GM19099 (cell line): ENCODE results near the gene UGCG.

Source experiments
- POLR2A ChIP-seq: IDR thresholded peaks from 3 replicates; pipeline ENCODE4 v1.6.1; 2011; ENCODE audit warnings: low read depth; ENCODE audit not compliant: insufficient read length; ENCODE audit errors: extremely low read depth

Gene UGCG

GRCh38 chr9:111877420-111877819 is 19.2 kb upstream of the UGCG start:
- TF ChIP-seq POLR2A, result no peak

GRCh38 chr9:111878946-111879345 is 17.7 kb upstream of the UGCG start:
- TF ChIP-seq POLR2A, result no peak

- no peak for TF ChIP-seq POLR2A
Measured at GRCh38 chr9:111886983-111887718, 9.5 kb upstream of the UGCG start.

GRCh38 chr9:111890334-111890733 is 6.3 kb upstream of the UGCG start:
- TF ChIP-seq POLR2A, result no peak

GRCh38 chr9:111891910-111892499 is 4.6 kb upstream of the UGCG start:
- TF ChIP-seq POLR2A, result no peak

- TF ChIP-seq POLR2A, result peak; percentile 8
Measured at GRCh38 chr9:111896942-111897600, 457 bp downstream of the UGCG start.

GRCh38 chr9:111897601-111898137 is 1.1 kb downstream of the UGCG start:
- peak; percentile 13 for TF ChIP-seq POLR2A

- TF ChIP-seq POLR2A, result no peak
Measured at GRCh38 chr9:111898331-111899096, 1.9 kb downstream of the UGCG start.

GRCh38 chr9:111900151-111900857 is 3.7 kb downstream of the UGCG start:
- TF ChIP-seq POLR2A, result no peak

- no peak for TF ChIP-seq POLR2A
Measured at GRCh38 chr9:111900858-111901612, 4.4 kb downstream of the UGCG start.

GRCh38 chr9:111902391-111903139 is 6.0 kb downstream of the UGCG start:
- no peak for TF ChIP-seq POLR2A

- no peak for TF ChIP-seq POLR2A
Measured at GRCh38 chr9:111904026-111904425, 7.4 kb downstream of the UGCG start.

GRCh38 chr9:111904891-111905291 is 8.3 kb downstream of the UGCG start:
- no peak for TF ChIP-seq POLR2A
